ENCODE data around the gene SPDEF. TPM values are rescaled to one million over a fixed set of nuclear protein-coding genes. Genes with fewer than 3 reads are reported as not detected.

SPDEF gene
- total RNA-seq, 1 donor from 2014 or later: not detected

GRCh38 chr6:34568341-34569201 lies 12.4 kb upstream of the SPDEF start:
- intact Hi-C loops (cut with DNase I): no loop called here
- no peak for DNase-seq (ENCODE audit: missing footprints)
- no peak for ATAC-seq

GRCh38 chr6:34566830-34567546 lies 10.9 kb upstream of the SPDEF start:
- ATAC-seq: no peak
- intact Hi-C loops (cut with DNase I): no loop called here

GRCh38 chr6:34565722-34566137 lies 9.6 kb upstream of the SPDEF start:
- ATAC-seq (no peak), DNase-seq (ENCODE audit: missing footprints) (no peak)
- intact Hi-C loops (cut with DNase I): no loop called here

More at GRCh38 chr6:34566830-34567546, 10.9 kb upstream of the SPDEF start:
- no peak for DNase-seq (ENCODE audit: missing footprints)

GRCh38 chr6:34564181-34564580 lies 8.1 kb upstream of the SPDEF start:
- DNase-seq (ENCODE audit: missing footprints) (no peak), ATAC-seq (no peak)
- intact Hi-C loops (cut with DNase I): no loop called here

- ATAC-seq (no peak), DNase-seq (ENCODE audit: missing footprints) (no peak)
- intact Hi-C loops (cut with DNase I): no loop called here
Observed at GRCh38 chr6:34563513-34563870, 7.4 kb upstream of the SPDEF start.

GRCh38 chr6:34562861-34563512 lies 6.9 kb upstream of the SPDEF start:
- no peak for ATAC-seq
- intact Hi-C loops (cut with DNase I): no loop called here
- DNase-seq (ENCODE audit: missing footprints): no peak

- ATAC-seq (no peak), DNase-seq (ENCODE audit: missing footprints) (no peak)
- intact Hi-C loops (cut with DNase I): no loop called here
Observed at GRCh38 chr6:34562350-34562749, 6.2 kb upstream of the SPDEF start.

- no peak for ATAC-seq
- no peak for DNase-seq (ENCODE audit: missing footprints)
- intact Hi-C loops (cut with DNase I): no loop called here
Observed at GRCh38 chr6:34561227-34561530, 5.0 kb upstream of the SPDEF start.

- peak; percentile 46 for ATAC-seq
- intact Hi-C loops (cut with DNase I): no loop called here
- no peak for DNase-seq (ENCODE audit: missing footprints)
Observed at GRCh38 chr6:34560366-34561226, 4.5 kb upstream of the SPDEF start.

GRCh38 chr6:34559651-34560365 lies 3.7 kb upstream of the SPDEF start:
- DNase-seq (ENCODE audit: missing footprints): no peak
- intact Hi-C loops (cut with DNase I): no loop called here
- no peak for ATAC-seq

GRCh38 chr6:34558172-34558714 lies 2.1 kb upstream of the SPDEF start:
- ATAC-seq: no peak
- no peak for DNase-seq (ENCODE audit: missing footprints)
- intact Hi-C loops (cut with DNase I): no loop called here

GRCh38 chr6:34557228-34557627 lies 1.1 kb upstream of the SPDEF start:
- intact Hi-C loops (cut with DNase I): no loop called here
- DNase-seq (ENCODE audit: missing footprints) (no peak), ATAC-seq (no peak)

GRCh38 chr6:34556493-34556892 lies 364 bp upstream of the SPDEF start:
- ATAC-seq (no peak), DNase-seq (ENCODE audit: missing footprints) (no peak)
- intact Hi-C loops (cut with DNase I): no loop called here

- ATAC-seq: no peak
- no peak for DNase-seq (ENCODE audit: missing footprints)
- intact Hi-C loops (cut with DNase I): no loop called here
Observed at GRCh38 chr6:34555328-34555727, 801 bp downstream of the SPDEF start.

GRCh38 chr6:34555007-34555322 lies 1.2 kb downstream of the SPDEF start:
- ATAC-seq: no peak
- intact Hi-C loops (cut with DNase I): no loop called here
- DNase-seq (ENCODE audit: missing footprints): no peak

GRCh38 chr6:34554291-34555006 lies 1.7 kb downstream of the SPDEF start:
- intact Hi-C loops (cut with DNase I): no loop called here
- ATAC-seq (no peak), DNase-seq (ENCODE audit: missing footprints) (no peak)

GRCh38 chr6:34553750-34554149 lies 2.4 kb downstream of the SPDEF start:
- intact Hi-C loops (cut with DNase I): no loop called here
- DNase-seq (ENCODE audit: missing footprints) (no peak), ATAC-seq (no peak)

- intact Hi-C loops (cut with DNase I): no loop called here
- ATAC-seq: no peak
- no peak for DNase-seq (ENCODE audit: missing footprints)
Observed at GRCh38 chr6:34553146-34553545, 3.0 kb downstream of the SPDEF start.
